B cell (primary cell): ENCODE data around the gene FTCD.

Experiments
- CTCF ChIP-seq: fragments of 200-600 bp; IDR thresholded peaks from one replicate; pipeline ENCODE4 v1.8.0; 2022; ENCODE audit warnings: antibody characterized with exemption, mild to moderate bottlenecking
- EZH2 ChIP-seq: IDR thresholded peaks from 2 replicates; pipeline ENCODE4 v1.6.1; 2012; ENCODE audit warnings: borderline replicate concordance, low read depth, mild to moderate bottlenecking, moderate library complexity, low read length; ENCODE audit not compliant: insufficient read depth, poor library complexity, severe bottlenecking

GRCh38 chr21:46183910-46184624 lies 28.7 kb upstream of the FTCD start, which contains the start of gene SPATC1L:
- TF ChIP-seq CTCF, result no peak
- TF ChIP-seq EZH2, result no peak
